ENCODE measurements around the gene TUFT1. TPM values are rescaled to one million over a fixed set of nuclear protein-coding genes. Genes with fewer than 3 reads are reported as not detected.

The TUFT1 gene
- total RNA-seq, 2 experiments from 2014 or later = 3.2 TPM

GRCh38 chr1:151562661-151563060 is 22.6 kb downstream of the TUFT1 start:
- ATAC-seq (no peak), DNase-seq (no peak)
- Mint-ChIP-seq H3K36me3 (ENCODE audit: low read depth) (no peaks in the 10 kb centered on the region), H3K27ac (no peak overlapping the region), H3K4me3 (no peak overlapping the region), H3K27me3 (no peaks in the 10 kb centered on the region), H3K4me1 (no peaks in the 10 kb centered on the region), H3K9me3 (ENCODE audit: low read depth) (no peaks in the 10 kb centered on the region)
- CTCF ChIA-PET = interaction anchor here (1.1 kb wide), 1 partner anchor 15 kb away, joined by 4 read pairs; no protein-coding TSS in a partner anchor
- intact Hi-C loops (cut with DNase I, micrococcal nuclease) = no loop called here
- POLR2A ChIA-PET = no interaction called here

DNA sequence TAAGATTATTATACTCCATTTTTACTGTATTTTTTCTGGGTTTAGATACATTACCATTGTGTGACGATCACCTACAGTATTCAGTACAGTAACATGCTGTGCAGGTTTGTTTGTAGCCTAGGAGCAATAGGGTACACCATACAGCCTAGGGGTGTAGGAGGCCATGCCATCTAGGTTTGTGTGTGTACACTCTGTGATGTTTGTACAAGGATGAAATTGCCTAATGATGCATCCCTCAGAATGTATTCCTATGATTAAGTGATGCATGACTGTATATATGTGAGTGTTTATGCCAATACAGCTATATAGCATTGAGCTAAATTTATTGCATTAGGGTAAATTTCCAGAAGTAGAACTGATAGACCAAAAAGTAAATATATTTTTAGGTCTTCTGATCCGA is 23.3 kb downstream of the TUFT1 start:
- intact Hi-C loops (cut with DNase I, micrococcal nuclease) = no loop called here
- POLR2A ChIA-PET = no interaction called here
- ATAC-seq (no peak), DNase-seq (no peak)
- H3K9me3 Mint-ChIP-seq (ENCODE audit: low read depth) = no peaks in the 10 kb centered on the region
- peaks cover 2% of the 10 kb centered on the region for H3K4me1 Mint-ChIP-seq
- CTCF ChIA-PET = interaction anchor here (0.6 kb wide), 2 partner anchors 158 to 351 kb away, joined by 3 read pairs; no protein-coding TSS in a partner anchor
- no peaks in the 10 kb centered on the region for H3K36me3 Mint-ChIP-seq (ENCODE audit: low read depth)
- H3K27me3 Mint-ChIP-seq = no peaks in the 10 kb centered on the region
- no peak overlapping the region for H3K4me3 Mint-ChIP-seq
- no peak overlapping the region for H3K27ac Mint-ChIP-seq

DNA sequence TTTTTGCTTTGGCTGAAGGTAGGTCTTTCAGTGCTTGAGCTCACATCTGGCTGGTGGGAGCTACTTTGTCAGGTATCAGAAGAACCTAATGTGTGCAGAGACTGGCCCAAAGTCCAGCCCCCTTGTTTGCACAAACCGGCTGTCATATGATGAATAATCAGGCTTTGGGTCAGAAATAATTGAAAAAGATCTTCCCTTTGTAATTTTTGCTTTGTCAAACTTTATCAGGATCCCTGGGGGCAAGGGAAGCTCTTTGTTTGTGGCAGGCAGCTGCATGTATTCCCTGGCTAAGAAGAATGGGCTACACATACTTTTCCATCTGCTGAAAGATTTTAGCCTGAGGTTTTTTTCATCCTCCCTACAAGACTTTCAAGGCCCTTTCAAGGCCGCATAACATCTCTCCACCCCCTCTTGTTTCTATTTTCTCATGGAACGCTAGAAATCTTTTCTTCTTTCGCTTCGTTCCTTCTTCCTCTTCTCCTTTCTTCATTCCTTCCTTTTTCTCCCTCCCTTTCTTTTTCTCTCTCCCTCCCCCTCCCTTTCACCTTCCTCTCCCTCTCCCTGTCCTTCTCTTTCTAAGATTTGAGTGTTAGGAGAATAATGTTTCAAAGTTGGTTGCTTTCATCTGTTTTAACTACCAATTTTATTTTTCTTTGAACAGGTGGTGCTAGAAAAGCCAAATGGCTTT is 25.5 kb downstream of the TUFT1 start:
- Mint-ChIP-seq H3K27ac (no peak overlapping the region), H3K4me1 (peaks cover 2% of the 10 kb centered on the region), H3K36me3 (ENCODE audit: low read depth) (no peaks in the 10 kb centered on the region), H3K4me3 (no peak overlapping the region), H3K9me3 (ENCODE audit: low read depth) (no peaks in the 10 kb centered on the region), H3K27me3 (no peaks in the 10 kb centered on the region)
- ChIA-PET POLR2A (interaction anchor here (0.7 kb wide), 1 partner anchor 278 kb away, joined by 3 read pairs; no protein-coding TSS in a partner anchor), CTCF (no interaction called here)
- no peak for DNase-seq
- intact Hi-C loops (cut with DNase I, micrococcal nuclease) = no loop called here
- ATAC-seq = no peak

DNA sequence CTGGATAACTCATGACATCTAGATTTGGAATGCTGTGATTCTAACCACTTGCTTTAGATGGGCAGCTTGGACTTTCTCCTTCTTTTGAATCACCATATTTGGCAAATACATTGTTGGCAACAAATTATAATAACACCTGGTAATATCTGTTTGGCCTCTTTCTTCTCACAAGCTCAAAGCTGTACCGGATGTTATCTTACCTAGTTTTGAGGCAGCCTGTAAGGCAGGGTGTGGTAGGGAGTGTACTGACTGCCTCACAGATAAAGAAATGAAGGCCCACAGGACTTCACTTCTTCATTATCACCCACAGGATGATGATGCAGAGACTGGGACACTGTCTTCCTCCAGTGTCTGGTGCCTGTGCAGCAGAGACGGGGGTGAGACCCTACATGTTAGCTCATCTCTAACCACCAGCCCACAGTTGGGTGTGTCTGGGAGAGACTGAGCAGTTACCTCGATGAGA is 28.5 kb downstream of the TUFT1 start:
- intact Hi-C loops (cut with DNase I, micrococcal nuclease) = no loop called here
- Mint-ChIP-seq H3K36me3 (ENCODE audit: low read depth) (no peaks in the 10 kb centered on the region), H3K4me3 (no peak overlapping the region), H3K27ac (no peak overlapping the region), H3K4me1 (peaks cover 2% of the 10 kb centered on the region), H3K27me3 (no peaks in the 10 kb centered on the region), H3K9me3 (ENCODE audit: low read depth) (no peaks in the 10 kb centered on the region)
- CTCF ChIA-PET = interaction anchor here (1.2 kb wide), 1 partner anchor 12 kb away, joined by 3 read pairs; no protein-coding TSS in a partner anchor
- POLR2A ChIA-PET = no interaction called here
- peak; percentile 13 for DNase-seq
- ATAC-seq = peak; percentile 57

GRCh38 chr1:151570819-151571218 is 30.7 kb downstream of the TUFT1 start:
- Mint-ChIP-seq H3K9me3 (ENCODE audit: low read depth) (no peaks in the 10 kb centered on the region), H3K4me3 (no peak overlapping the region), H3K27me3 (no peaks in the 10 kb centered on the region), H3K4me1 (peaks cover 10% of the 10 kb centered on the region), H3K36me3 (ENCODE audit: low read depth) (peaks cover 3% of the 10 kb centered on the region), H3K27ac (no peak overlapping the region)
- ChIA-PET CTCF (no interaction called here), POLR2A (interaction anchor here (0.6 kb wide), 1 partner anchor 156 kb away, joined by 3 read pairs; no protein-coding TSS in a partner anchor)
- intact Hi-C loops (cut with DNase I, micrococcal nuclease) = no loop called here
- ATAC-seq (no peak), DNase-seq (no peak)

DNA sequence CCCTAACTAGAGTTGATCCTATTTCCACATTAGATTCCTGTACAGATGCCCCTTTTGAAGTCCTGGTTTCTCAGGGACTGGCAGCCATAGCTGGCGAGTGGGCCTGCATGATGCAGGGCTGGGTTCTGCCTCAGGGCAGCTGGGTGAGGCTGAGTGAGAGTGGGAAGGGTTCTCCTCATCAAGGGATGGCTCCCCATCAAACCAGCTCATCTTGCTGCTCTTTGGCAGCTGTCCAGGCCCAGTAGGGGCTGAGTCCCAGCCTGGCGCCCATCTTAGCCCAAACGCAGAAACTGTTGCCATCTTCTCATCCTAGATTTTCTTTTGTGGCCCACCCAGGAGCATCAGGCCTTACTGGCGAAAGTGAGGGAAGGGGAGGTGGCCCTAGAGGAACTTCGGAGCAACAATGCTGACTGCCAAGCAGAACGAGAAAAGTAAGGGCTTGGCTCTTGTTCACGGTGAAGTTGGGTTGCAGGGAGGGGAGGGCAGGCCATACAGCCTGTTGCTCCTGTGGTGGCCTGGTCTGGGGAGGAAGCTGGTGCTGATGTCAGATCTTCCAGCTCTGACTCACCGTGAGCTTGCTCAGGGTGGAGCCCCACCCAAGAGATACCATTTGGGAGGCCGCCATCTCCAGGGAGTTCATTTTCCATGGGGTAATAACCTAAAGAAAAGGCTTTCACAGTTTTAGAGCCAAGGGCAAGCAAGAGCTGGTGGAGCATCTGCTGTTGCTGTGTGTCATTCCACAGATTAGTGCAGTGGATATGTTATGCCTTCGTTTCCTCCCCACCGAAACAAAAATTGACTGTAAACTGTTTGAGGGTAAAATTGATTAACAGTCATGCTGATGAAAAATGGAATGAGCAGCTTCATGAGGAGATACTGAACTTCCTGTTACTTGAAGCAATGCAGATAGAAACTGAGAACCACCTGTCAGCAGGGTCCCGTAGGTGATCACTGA is 34.7 kb downstream of the TUFT1 start:
- Mint-ChIP-seq H3K9me3 (ENCODE audit: low read depth) (no peaks in the 10 kb centered on the region), H3K4me1 (peaks cover 8% of the 10 kb centered on the region), H3K36me3 (ENCODE audit: low read depth) (peaks cover 4% of the 10 kb centered on the region), H3K27me3 (no peaks in the 10 kb centered on the region), H3K4me3 (no peak overlapping the region), H3K27ac (peak overlapping the region; percentile 55)
- POLR2A ChIA-PET = interaction anchor here (0.6 kb wide), 1 partner anchor 34 kb away, joined by 3 read pairs; no protein-coding TSS in a partner anchor
- peak; percentile 97 for ATAC-seq
- CTCF ChIA-PET = interaction anchor here (0.5 to 1.1 kb wide), 4 partner anchors 19 to 262 kb away, joined by 3 to 9 read pairs (median 3); no protein-coding TSS in a partner anchor
- intact Hi-C loops (cut with DNase I, micrococcal nuclease) = no loop called here
- DNase-seq = peak; percentile 60

- ChIA-PET POLR2A (no interaction called here), CTCF (interaction anchor here (1.0 kb wide), 1 partner anchor 15 kb away, joined by 4 read pairs; no protein-coding TSS in a partner anchor)
- Mint-ChIP-seq H3K9me3 (ENCODE audit: low read depth) (no peaks in the 10 kb centered on the region), H3K27me3 (no peaks in the 10 kb centered on the region), H3K4me3 (no peak overlapping the region), H3K36me3 (ENCODE audit: low read depth) (peaks cover 4% of the 10 kb centered on the region), H3K4me1 (peaks cover 8% of the 10 kb centered on the region), H3K27ac (no peak overlapping the region)
- DNase-seq (no peak), ATAC-seq (no peak)
- intact Hi-C loops (cut with DNase I, micrococcal nuclease) = no loop called here
These were observed 37.1 kb downstream of the TUFT1 start for GRCh38 chr1:151577173-151577572.

- peaks cover 4% of the 10 kb centered on the region for H3K36me3 Mint-ChIP-seq (ENCODE audit: low read depth)
- DNase-seq (no peak), ATAC-seq (no peak)
- H3K9me3 Mint-ChIP-seq (ENCODE audit: low read depth) = no peaks in the 10 kb centered on the region
- H3K27me3 Mint-ChIP-seq = no peaks in the 10 kb centered on the region
- intact Hi-C loops (cut with DNase I, micrococcal nuclease) = no loop called here
- ChIA-PET POLR2A (interaction anchor here (0.6 kb wide), 1 partner anchor 84 kb away, joined by 3 read pairs; no protein-coding TSS in a partner anchor), CTCF (interaction anchor here (0.5 to 1.1 kb wide), 4 partner anchors 15 to 555 kb away, joined by 3 to 6 read pairs (median 3); no protein-coding TSS in a partner anchor)
- H3K27ac Mint-ChIP-seq = no peak overlapping the region
- H3K4me3 Mint-ChIP-seq = no peak overlapping the region
- peaks cover 8% of the 10 kb centered on the region for H3K4me1 Mint-ChIP-seq
These were observed 38.8 kb downstream of the TUFT1 start for GRCh38 chr1:151578941-151579340.

DNA sequence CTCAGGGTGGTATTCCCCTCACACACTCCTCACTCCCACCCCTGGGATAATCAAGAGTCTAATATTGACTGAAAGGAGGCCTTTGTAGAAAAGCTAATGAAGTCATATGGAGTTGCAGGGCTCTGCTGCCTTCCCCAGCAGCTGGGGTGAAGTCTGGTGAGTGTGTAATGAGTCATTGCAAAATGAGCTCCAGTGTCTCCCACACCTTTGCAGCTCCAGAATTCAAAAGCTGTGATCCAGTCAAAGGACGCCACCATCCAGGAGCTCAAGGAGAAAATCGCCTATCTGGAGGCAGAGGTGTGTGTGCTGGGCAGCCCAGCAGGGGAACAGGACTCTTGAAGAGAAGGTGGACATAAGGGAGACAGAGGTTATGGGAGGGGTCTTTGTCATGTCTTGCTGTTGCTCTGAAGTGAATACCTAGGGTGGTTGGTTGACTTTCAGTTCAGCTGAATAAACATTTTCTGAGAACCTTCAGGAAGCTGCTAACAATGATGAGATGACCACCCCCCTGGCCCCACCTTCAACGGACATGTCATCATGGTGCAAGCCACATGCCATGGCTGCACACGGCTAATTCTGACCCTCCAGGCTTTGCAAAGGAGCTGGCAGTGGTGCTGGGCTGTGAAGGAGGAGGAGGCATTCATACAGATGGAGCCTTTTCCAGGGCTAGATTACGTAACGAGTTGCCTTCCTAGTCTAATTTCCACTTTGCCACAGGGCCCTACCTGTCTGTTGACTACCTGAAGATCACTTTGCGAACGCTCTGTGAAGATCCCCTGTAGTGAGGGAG is 39.5 kb downstream of the TUFT1 start:
- H3K36me3 Mint-ChIP-seq (ENCODE audit: low read depth) = peaks cover 4% of the 10 kb centered on the region

DNA sequence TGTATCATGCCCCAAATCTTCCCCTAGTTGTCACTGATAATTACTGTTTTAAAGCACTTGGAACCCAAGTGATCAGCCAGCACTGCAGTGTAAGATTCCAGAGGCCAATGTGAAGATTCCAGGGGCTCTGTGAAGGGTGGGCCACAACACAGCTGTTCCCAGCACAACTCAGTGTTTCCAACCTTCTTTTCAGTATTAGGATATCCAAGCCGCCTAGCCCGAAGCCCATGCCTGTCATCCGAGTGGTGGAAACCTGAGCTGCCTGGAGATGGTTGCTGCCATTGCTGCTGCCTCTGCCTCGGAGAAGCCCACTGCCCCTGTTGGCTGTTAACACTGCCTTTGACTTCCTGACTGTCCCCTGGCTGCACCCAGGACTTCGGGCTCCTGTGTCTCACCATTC is 41.3 kb downstream of the TUFT1 start:
- Mint-ChIP-seq H3K27ac (no peak overlapping the region), H3K4me3 (no peak overlapping the region), H3K27me3 (no peaks in the 10 kb centered on the region), H3K36me3 (ENCODE audit: low read depth) (no peaks in the 10 kb centered on the region), H3K9me3 (ENCODE audit: low read depth) (no peaks in the 10 kb centered on the region), H3K4me1 (no peaks in the 10 kb centered on the region)
- ATAC-seq (no peak), DNase-seq (no peak)
- ChIA-PET POLR2A (no interaction called here), CTCF (interaction anchor here (1.6 kb wide), 1 partner anchor 13 kb away, joined by 5 read pairs; no protein-coding TSS in a partner anchor)
- intact Hi-C loops (cut with DNase I, micrococcal nuclease) = no loop called here

More for the DNA sequence above, 39.5 kb downstream of the TUFT1 start:
- H3K4me3 Mint-ChIP-seq = no peak overlapping the region
- DNase-seq = no peak
- POLR2A ChIA-PET = interaction anchor here (0.6 kb wide), 1 partner anchor 85 kb away, joined by 3 read pairs; no protein-coding TSS in a partner anchor
- no peak overlapping the region for H3K27ac Mint-ChIP-seq
- CTCF ChIA-PET = interaction anchor here (0.7 to 1.1 kb wide), 2 partner anchors 15 to 149 kb away, joined by 3 to 6 read pairs; no protein-coding TSS in a partner anchor
- no peak for ATAC-seq
- H3K4me1 Mint-ChIP-seq = peaks cover 7% of the 10 kb centered on the region
- no peaks in the 10 kb centered on the region for H3K9me3 Mint-ChIP-seq (ENCODE audit: low read depth)
- no peaks in the 10 kb centered on the region for H3K27me3 Mint-ChIP-seq
- intact Hi-C loops (cut with DNase I, micrococcal nuclease) = no loop called here

Data from activated CD4-positive, alpha-beta T cell treated with anti-CD3 and anti-CD28 coated beads for 36 hours (primary cell).